ENCODE measurements around the gene SFTA2. TPM values are rescaled to one million over a fixed set of nuclear protein-coding genes. Genes with fewer than 3 reads are reported as not detected.

Gene SFTA2
- total and polyA plus RNA-seq, 10 of the 15 experiments (the other 5 are each of a cell fraction or from before 2014, with no cell fraction given): 0.15 to 0.92 (median 0.33) TPM; not detected in 4

DNA sequence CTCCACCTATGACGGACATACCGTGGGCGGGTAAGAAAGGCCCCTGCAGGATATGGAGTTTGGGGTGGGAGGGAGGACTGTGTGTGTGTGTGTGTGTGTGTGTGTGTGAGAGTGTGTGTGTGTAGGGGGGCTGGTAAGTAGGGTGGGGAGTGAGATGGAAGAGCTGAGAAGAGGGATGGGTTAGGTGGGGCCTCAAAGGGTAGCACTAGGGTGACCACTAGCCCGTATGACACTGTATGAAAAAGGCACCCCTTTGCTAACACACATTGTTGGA is 40.6 kb downstream of the SFTA2 start (continued):
- TF ChIP-seq, protein P1, sequence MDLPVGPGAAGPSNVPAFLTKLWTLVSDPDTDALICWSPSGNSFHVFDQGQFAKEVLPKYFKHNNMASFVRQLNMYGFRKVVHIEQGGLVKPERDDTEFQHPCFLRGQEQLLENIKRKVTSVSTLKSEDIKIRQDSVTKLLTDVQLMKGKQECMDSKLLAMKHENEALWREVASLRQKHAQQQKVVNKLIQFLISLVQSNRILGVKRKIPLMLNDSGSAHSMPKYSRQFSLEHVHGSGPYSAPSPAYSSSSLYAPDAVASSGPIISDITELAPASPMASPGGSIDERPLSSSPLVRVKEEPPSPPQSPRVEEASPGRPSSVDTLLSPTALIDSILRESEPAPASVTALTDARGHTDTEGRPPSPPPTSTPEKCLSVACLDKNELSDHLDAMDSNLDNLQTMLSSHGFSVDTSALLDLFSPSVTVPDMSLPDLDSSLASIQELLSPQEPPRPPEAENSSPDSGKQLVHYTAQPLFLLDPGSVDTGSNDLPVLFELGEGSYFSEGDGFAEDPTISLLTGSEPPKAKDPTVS (IDR thresholded peaks at IDR 0.05; ENCODE audit: low read depth, low read length): no peak

GRCh38 chr6:30890646-30891449 is 41.1 kb downstream of the SFTA2 start:
- intact Hi-C loops (cut with micrococcal nuclease; ENCODE audit: unreplicated experiment): no loop called here
- no peak for TF ChIP-seq SUPT20H (IDR thresholded peaks at IDR 0.05; ENCODE audit: borderline replicate concordance, control insufficient read depth, low read depth, low read length)
- no peak for TF ChIP-seq CEBPB (IDR thresholded peaks at IDR 0.05; ENCODE audit: borderline replicate concordance in 1 of 2, low read depth in 2 of 2, low read length in 2 of 2)
- TF ChIP-seq CBX5 (IDR thresholded peaks at IDR 0.05; ENCODE audit: low read depth): no peak
- TF ChIP-seq CHD2 (IDR thresholded peaks at IDR 0.05; ENCODE audit: borderline replicate concordance, low read depth, low read length): no peak
- H3K79me2 ChIP-seq (ENCODE audit: control insufficient read depth, insufficient read depth, low read length): peaks cover 6% of the 10 kb centered on the region
- H3K27ac ChIP-seq (ENCODE audit: control insufficient read depth, insufficient read depth): no peak overlapping the region
- H2AFZ ChIP-seq (ENCODE audit: control insufficient read depth, low read depth, low read length): no peak overlapping the region
- H3K27me3 ChIP-seq (replicated peaks in 1 of 2; ENCODE audit: control insufficient read depth in 2 of 2, insufficient read depth in 2 of 2, low read length in 1 of 2): no peaks in the 10 kb centered on the region
- no peaks in the 10 kb centered on the region for H3K9me3 ChIP-seq (replicated peaks; ENCODE audit: control insufficient read depth, insufficient read depth, low read length)
- FAIRE-seq: no peak
- no peak for DNase-seq (ENCODE audit: low read depth, low spot score)
- SMC1A ChIA-PET (ENCODE audit: uncharacterized antibody, unreplicated experiment): interaction anchor here (1.0 kb wide), 1 partner anchor 22 kb away, joined by 5 read pairs; no protein-coding TSS in a partner anchor
- no peak overlapping the region for H3K4me2 ChIP-seq (ENCODE audit: control insufficient read depth, insufficient read depth)
- H4K20me1 ChIP-seq (ENCODE audit: control insufficient read depth, insufficient read depth): no peaks in the 10 kb centered on the region
- in situ Hi-C loops (cut with MboI): no loop called here
- POLR2A ChIA-PET: interaction anchor here (1.0 kb wide), 1 partner anchor 10 kb away, joined by 3 read pairs; no protein-coding TSS in a partner anchor
- H3K4me1 ChIP-seq (ENCODE audit: control insufficient read depth, insufficient read depth, low read length): peaks cover 5% of the 10 kb centered on the region
- ATAC-seq: no peak
- CTCF ChIA-PET: interaction anchor here (1.2 to 2.5 kb wide), 2 partner anchors 23 to 62 kb away, joined by 3 to 8 read pairs; partner anchors contain the start of gene VARS2
- 61% methylated on average over 11 of the region's 12 CpGs for WGBS (ENCODE audit: insufficient coverage, insufficient replicate concordance, low lambda C conversion rate, missing lambda C conversion rate)
- no peak overlapping the region for H3K4me3 ChIP-seq
- H3K9ac ChIP-seq (ENCODE audit: control insufficient read depth, insufficient read depth, low read length): no peak overlapping the region
- H3K36me3 ChIP-seq (ENCODE audit: control insufficient read depth in 2 of 2, insufficient read depth in 2 of 2, low read length in 1 of 2): peaks cover 0 to 6% of the 10 kb centered on the region in 2 experiments; a peak in 3 of 4 replicates
- RAD21 ChIA-PET (ENCODE audit: unreplicated experiment): interaction anchor here (0.6 to 3.1 kb wide), 4 partner anchors 10 to 210 kb away, joined by 3 to 18 read pairs (median 4); partner anchors contain the start of gene VARS2
- BruUV-seq (replicated peaks): no TSS peak
